ENCODE results near the gene NRXN3. TPM values are rescaled to one million over a fixed set of nuclear protein-coding genes. Genes with fewer than 3 reads are reported as not detected.
"Not testable (repeated sequence)": the region's sequence is repeated elsewhere in the genome, so short reads cannot be mapped to it uniquely, and the experiment has no call there.

The NRXN3 gene
- total RNA-seq, 4 donors from 2014 or later = 4.1 to 11.9 (median 5.8) TPM

GRCh38 chr14:78424311-78424710 lies 254.1 kb downstream of the NRXN3 start:
- in situ Hi-C loops (cut with MboI; ENCODE audit: low pct_ligation_motif_present in 1 of 4, low pct_unique_long_range_greater_than_20kb in 1 of 4, low sequenced_read_pairs in 3 of 4) = no loop called here
- H3K36me3 ChIP-seq = no peaks in the 10 kb centered on the region
- H3K4me3 ChIP-seq = no peak overlapping the region
- H3K27me3 ChIP-seq = no peaks in the 10 kb centered on the region
- no peak for TF ChIP-seq POLR2AphosphoS5 (IDR thresholded peaks at IDR 0.05)
- no peak for TF ChIP-seq POLR2A (IDR thresholded peaks at IDR 0.05)
- no peak for TF ChIP-seq CTCF (IDR thresholded peaks at IDR 0.05)
- no peak for TF ChIP-seq EP300 (IDR thresholded peaks at IDR 0.05; ENCODE audit: low read depth)
- H3K27ac ChIP-seq = no peak overlapping the region
- intact Hi-C loops (cut with DNase I; ENCODE audit: low total_unique reads) = no loop called here
- no peaks in the 10 kb centered on the region for H3K4me1 ChIP-seq
- H3K9me3 ChIP-seq = no peaks in the 10 kb centered on the region
- DNase-seq = no peak
- 33 to 36% methylated on average over 1 of the region's 1 CpG for WGBS, 2 donors (ENCODE audit: low coverage in 1 of 2)

- in situ Hi-C loops (cut with MboI; ENCODE audit: low pct_ligation_motif_present in 1 of 4, low pct_unique_long_range_greater_than_20kb in 1 of 4, low sequenced_read_pairs in 3 of 4) (no loop called here), intact Hi-C loops (cut with DNase I; ENCODE audit: low total_unique reads) (no loop called here)
- DNase-seq = no peak
- Histone ChIP-seq H3K36me3 (no peaks in the 10 kb centered on the region), H3K27me3 (no peaks in the 10 kb centered on the region), H3K9me3 (no peaks in the 10 kb centered on the region), H3K27ac (no peak overlapping the region), H3K4me1 (no peaks in the 10 kb centered on the region), H3K4me3 (no peak overlapping the region)
- 40 to 52% methylated on average over 1 to 2 of the region's 2 CpGs for WGBS, 2 donors (ENCODE audit: low coverage in 1 of 2)
- no peak for TF ChIP-seq POLR2A (IDR thresholded peaks at IDR 0.05)
- TF ChIP-seq CTCF (IDR thresholded peaks at IDR 0.05) = no peak
- TF ChIP-seq POLR2AphosphoS5 (IDR thresholded peaks at IDR 0.05) = no peak
- TF ChIP-seq EP300 (IDR thresholded peaks at IDR 0.05; ENCODE audit: low read depth) = no peak
Measured at GRCh38 chr14:78425330-78425729, 255.2 kb downstream of the NRXN3 start.

GRCh38 chr14:78425782-78426181 lies 255.6 kb downstream of the NRXN3 start:
- no peak overlapping the region for H3K27ac ChIP-seq
- no peak for DNase-seq
- no peak for TF ChIP-seq EP300 (IDR thresholded peaks at IDR 0.05; ENCODE audit: low read depth)
- TF ChIP-seq POLR2AphosphoS5 (IDR thresholded peaks at IDR 0.05) = no peak
- TF ChIP-seq POLR2A (IDR thresholded peaks at IDR 0.05) = no peak
- no peak for TF ChIP-seq CTCF (IDR thresholded peaks at IDR 0.05)
- in situ Hi-C loops (cut with MboI; ENCODE audit: low pct_ligation_motif_present in 1 of 4, low pct_unique_long_range_greater_than_20kb in 1 of 4, low sequenced_read_pairs in 3 of 4) (no loop called here), intact Hi-C loops (cut with DNase I; ENCODE audit: low total_unique reads) (no loop called here)
- 17 to 75% methylated on average over 2 to 4 of the region's 4 CpGs for WGBS, 2 donors (ENCODE audit: low coverage in 1 of 2)
- no peaks in the 10 kb centered on the region for H3K9me3 ChIP-seq
- no peaks in the 10 kb centered on the region for H3K27me3 ChIP-seq
- H3K4me3 ChIP-seq = no peak overlapping the region
- no peaks in the 10 kb centered on the region for H3K36me3 ChIP-seq
- no peaks in the 10 kb centered on the region for H3K4me1 ChIP-seq

- WGBS, 2 donors (ENCODE audit: low coverage in 1 of 2) = 68 to 100% methylated on average over 1 of the region's 1 CpG
- no peaks in the 10 kb centered on the region for H3K36me3 ChIP-seq
- H3K9me3 ChIP-seq = no peaks in the 10 kb centered on the region
- no peaks in the 10 kb centered on the region for H3K4me1 ChIP-seq
- intact Hi-C loops (cut with DNase I; ENCODE audit: low total_unique reads) = no loop called here
- in situ Hi-C loops (cut with MboI; ENCODE audit: low pct_ligation_motif_present in 1 of 4, low pct_unique_long_range_greater_than_20kb in 1 of 4, low sequenced_read_pairs in 3 of 4) = no loop called here
- no peak for TF ChIP-seq EP300 (IDR thresholded peaks at IDR 0.05; ENCODE audit: low read depth)
- TF ChIP-seq POLR2AphosphoS5 (IDR thresholded peaks at IDR 0.05) = no peak
- no peak for TF ChIP-seq POLR2A (IDR thresholded peaks at IDR 0.05)
- TF ChIP-seq CTCF (IDR thresholded peaks at IDR 0.05) = no peak
- H3K4me3 ChIP-seq = no peak overlapping the region
- no peak overlapping the region for H3K27ac ChIP-seq
- no peak for DNase-seq
- H3K27me3 ChIP-seq = no peaks in the 10 kb centered on the region
Measured at GRCh38 chr14:78432046-78432445, 261.9 kb downstream of the NRXN3 start.

GRCh38 chr14:78437448-78437847 lies 267.3 kb downstream of the NRXN3 start:
- intact Hi-C loops (cut with DNase I; ENCODE audit: low total_unique reads); H3K27me3 ChIP-seq; in situ Hi-C loops (cut with MboI; ENCODE audit: low pct_ligation_motif_present in 1 of 4, low pct_unique_long_range_greater_than_20kb in 1 of 4, low sequenced_read_pairs in 3 of 4); H3K9me3 ChIP-seq; H3K27ac ChIP-seq; DNase-seq; H3K4me3 ChIP-seq; H3K4me1 ChIP-seq; H3K36me3 ChIP-seq: not testable (repeated sequence)
- WGBS, 2 donors (ENCODE audit: low coverage in 1 of 2) = 67% methylated on average over 3 of the region's 3 CpGs; no CpG with 5 or more reads in 1 of the 2 donors
